ENCODE data around the gene NSUN6.

DNA sequence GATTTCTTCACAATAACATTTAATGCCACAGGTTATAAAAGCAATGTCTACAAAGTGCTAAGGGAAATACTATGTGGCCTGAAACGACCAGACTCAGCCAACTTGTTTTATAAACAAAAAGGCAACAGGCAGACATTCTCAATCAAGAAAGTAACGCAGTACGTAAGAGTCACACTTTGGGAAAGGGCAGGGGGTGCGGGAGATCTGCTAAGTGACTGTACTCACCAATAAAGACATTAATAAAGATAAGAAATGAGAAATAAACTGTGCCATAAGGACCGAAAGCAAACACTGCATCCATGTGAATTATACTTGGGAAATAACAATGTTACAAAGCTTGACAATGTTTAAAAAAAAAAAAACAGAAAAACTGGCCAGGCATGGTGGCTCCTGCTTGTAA lies 25.5 kb downstream of the NSUN6 start:
- TF ChIP-seq, protein P1, sequence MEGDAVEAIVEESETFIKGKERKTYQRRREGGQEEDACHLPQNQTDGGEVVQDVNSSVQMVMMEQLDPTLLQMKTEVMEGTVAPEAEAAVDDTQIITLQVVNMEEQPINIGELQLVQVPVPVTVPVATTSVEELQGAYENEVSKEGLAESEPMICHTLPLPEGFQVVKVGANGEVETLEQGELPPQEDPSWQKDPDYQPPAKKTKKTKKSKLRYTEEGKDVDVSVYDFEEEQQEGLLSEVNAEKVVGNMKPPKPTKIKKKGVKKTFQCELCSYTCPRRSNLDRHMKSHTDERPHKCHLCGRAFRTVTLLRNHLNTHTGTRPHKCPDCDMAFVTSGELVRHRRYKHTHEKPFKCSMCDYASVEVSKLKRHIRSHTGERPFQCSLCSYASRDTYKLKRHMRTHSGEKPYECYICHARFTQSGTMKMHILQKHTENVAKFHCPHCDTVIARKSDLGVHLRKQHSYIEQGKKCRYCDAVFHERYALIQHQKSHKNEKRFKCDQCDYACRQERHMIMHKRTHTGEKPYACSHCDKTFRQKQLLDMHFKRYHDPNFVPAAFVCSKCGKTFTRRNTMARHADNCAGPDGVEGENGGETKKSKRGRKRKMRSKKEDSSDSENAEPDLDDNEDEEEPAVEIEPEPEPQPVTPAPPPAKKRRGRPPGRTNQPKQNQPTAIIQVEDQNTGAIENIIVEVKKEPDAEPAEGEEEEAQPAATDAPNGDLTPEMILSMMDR (conservative IDR thresholded peaks at IDR 0.05 in 1 of 2, IDR thresholded peaks at IDR 0.05 in 1 of 2; ENCODE audit: low read depth in 1 of 2, low read length in 2 of 2), result no peak
- no peak for TF ChIP-seq EZH2 (IDR thresholded peaks at IDR 0.05; ENCODE audit: low read length, missing control alignments)

All from fibroblast of lung (primary cell).